Measurements from ENCODE around the gene SLC44A1.
"Not testable (repeated sequence)": the region's sequence is repeated elsewhere in the genome, so short reads cannot be mapped to it uniquely, and the experiment has no call there.

SLC44A1 gene

DNA sequence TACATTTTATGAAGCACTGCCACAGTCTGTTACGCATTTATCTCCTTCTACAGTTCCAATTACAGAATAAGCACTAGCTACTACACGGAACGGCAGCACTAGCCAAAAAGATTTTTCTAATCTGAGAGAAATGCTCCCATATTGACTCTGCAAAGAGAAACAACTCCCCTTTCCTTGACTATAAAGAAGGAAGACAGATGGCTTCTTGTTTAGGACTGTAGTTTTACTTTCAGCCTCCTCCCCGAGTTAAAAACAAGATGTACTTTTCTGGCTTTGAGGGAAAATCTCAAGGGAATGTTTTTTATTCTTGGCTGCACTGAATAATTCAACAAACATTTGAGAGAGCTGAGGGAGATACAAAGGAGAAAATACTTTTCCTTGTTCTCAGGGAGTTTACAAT is 1.9 kb upstream of the SLC44A1 start:
- no peak for DNase-seq (ENCODE audit: low read depth)

GRCh38 chr9:105243015-105243686 is 1.3 kb upstream of the SLC44A1 start:
- DNase-seq (ENCODE audit: low read depth) = no peak

DNA sequence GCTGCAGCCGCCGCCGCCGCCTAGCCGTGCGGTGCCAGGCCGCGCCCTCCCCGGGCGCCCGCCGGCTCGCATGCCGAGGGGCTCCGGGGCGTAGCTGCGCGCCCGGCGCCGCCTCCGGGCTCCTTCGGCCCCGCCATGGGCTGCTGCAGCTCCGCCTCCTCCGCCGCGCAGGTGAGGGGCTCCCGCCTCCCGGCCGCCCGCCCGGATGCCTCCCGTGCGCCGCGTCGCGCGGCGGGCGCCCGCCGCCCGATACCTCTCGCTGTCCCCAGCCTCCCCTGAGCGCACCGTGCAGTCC is 230 bp downstream of the SLC44A1 start:
- DNase-seq (ENCODE audit: low read depth) = no peak

GRCh38 chr9:105245029-105245890 is 809 bp downstream of the SLC44A1 start:
- peak; percentile 25 for DNase-seq (ENCODE audit: low read depth)

DNA sequence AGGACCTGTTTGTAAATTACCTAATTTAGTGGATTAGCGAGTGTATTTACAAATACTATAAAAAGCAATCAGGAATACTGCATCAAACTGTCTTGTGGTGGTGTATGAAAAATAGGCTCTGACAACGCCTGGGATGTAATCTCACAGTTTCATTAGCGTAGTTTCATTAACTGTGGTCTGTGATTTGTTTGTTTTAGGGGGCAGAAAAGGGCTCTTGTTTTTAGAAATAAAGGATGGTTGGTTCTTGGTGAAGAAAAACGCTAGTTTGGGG is 1.4 kb downstream of the SLC44A1 start:
- no peak for DNase-seq (ENCODE audit: low read depth)

DNA sequence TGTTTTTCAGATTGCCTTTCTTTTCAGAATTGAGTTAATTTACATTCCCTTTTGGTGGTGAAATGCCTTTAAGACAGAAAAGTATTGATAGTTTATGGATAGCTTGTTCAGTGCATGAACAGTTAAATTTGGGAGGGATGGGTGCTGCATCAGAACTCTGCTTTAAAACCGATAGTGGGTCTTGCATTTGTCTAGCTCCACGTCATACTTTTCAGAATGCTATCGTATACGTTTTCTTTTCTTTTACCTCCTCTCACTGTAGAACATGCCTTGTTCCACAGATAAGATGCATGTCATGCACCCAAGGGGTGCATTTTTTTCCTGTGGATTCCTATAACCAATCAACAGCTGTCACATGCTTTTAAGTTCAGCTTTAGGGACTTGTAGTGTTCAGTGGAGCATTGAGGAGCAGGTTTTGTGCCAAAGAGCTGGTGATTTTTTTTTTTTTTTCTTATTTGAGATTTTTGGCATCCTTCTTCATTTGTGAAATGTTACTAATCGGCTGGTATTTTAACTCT is 2.3 kb downstream of the SLC44A1 start:
- DNase-seq (ENCODE audit: low read depth) = no peak

DNA sequence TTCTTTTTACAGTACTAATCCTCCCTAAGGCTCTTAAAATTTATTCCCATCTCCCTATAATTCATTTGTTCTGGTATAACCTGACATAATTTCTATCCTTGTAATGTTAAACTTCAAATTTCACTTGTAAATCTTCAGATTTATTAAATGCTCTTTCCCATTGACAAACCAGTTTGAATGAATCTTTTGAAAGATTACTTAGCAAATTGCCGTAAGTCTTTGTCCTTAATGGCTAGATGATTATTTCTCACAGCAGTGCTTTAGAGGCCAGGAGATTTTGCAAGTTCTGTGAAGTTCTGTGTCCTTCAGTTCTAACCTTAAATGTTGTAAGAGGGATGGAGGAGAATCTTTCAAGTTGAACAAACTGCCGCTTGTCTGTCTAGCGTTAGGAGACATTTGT is 4.2 kb downstream of the SLC44A1 start:
- no peak for DNase-seq (ENCODE audit: low read depth)

- DNase-seq (ENCODE audit: low read depth) = no peak
Measured at GRCh38 chr9:105251133-105251532, 6.7 kb downstream of the SLC44A1 start.

DNA sequence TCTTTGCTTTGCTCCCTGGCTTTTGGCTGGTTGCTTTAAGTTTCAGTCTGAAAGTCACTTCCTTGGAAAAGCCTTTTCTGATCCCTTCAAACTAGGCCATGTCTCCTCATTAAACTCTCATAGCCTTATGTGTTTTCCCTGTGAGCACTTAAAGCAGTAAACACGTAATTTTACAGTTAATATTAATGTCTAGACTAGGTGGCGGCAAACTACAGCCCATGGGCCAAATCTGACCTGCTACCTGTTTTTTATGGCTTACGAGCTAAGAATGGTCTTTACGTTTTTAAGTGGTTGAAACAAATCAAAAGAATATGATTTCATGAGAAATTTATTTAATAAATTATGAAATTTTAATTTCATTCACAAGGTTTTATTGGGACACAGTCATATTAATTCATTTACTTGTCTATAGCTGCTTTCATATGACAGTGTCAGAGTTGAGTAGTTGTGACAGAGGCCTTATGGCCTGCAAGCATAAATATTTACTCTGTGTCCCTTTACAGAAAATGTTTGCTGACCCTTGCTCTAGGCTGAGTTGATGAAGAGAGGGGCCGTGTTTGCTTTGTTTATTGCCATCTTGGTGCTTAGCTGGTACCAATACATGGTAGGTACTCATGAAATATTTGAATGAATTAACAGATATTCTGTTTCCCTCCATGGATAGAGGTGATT is 7.4 kb downstream of the SLC44A1 start:
- no peak for DNase-seq (ENCODE audit: low read depth)

DNA sequence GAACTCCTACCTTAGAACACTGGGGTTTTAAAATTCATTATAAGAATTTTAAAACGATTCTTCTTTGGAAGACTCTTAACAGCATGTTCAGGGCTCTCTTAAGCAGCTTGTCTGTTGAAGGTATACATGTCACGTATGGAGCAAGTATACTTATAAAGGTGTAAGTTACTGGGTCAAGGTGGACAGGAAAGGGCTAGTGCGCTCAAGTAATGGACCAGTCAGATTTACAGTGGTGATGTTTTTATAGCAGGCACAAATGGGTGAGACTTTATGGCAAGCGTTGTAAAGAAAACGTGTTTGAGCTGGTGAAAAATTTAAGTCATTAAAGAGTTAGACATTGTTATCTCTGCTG is 7.9 kb downstream of the SLC44A1 start:
- DNase-seq (ENCODE audit: low read depth) = no peak

DNA sequence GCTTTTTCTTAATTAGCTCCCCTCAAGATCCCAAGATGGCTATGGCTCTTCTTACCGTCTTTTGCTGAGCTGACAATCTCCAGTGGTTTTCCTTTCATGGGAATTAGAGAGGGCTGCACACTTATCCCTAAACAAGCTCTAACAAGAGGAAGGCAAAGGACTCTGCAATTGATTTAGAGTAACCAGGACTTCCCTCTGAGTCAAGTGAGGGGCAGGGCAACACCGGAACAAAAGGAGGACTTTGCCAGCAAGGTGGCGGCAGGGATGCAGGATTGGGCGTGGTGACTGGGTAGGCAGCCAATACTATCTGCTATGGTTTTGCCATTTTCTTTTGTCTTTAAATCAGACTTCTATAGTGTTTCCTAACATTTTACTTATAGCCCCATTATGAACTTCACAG is 9.8 kb downstream of the SLC44A1 start:
- DNase-seq (ENCODE audit: low read depth) = no peak

DNA sequence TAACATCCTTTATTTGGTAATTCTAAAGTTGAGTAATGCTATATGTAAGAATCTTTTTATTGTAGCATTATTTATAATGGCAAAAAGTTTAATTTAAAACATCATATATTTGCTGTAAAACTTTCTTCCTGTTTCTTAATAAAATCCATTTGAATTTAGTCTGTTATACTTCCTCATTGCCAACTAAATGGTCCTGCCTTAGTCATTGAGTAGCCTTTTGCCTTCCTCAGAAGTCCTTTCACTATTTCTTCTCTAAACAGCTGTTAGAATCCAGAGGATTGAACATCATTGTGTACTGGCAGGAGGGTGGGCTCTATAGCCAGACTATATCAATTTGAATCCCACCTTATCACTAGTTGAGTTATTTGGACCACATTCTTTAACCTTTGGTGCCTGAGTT is 11.0 kb downstream of the SLC44A1 start:
- DNase-seq (ENCODE audit: low read depth) = no peak

GRCh38 chr9:105256569-105256968 is 12.1 kb downstream of the SLC44A1 start:
- not testable (repeated sequence) for DNase-seq (ENCODE audit: low read depth)

GRCh38 chr9:105257809-105258208 is 13.4 kb downstream of the SLC44A1 start:
- DNase-seq (ENCODE audit: low read depth) = no peak

DNA sequence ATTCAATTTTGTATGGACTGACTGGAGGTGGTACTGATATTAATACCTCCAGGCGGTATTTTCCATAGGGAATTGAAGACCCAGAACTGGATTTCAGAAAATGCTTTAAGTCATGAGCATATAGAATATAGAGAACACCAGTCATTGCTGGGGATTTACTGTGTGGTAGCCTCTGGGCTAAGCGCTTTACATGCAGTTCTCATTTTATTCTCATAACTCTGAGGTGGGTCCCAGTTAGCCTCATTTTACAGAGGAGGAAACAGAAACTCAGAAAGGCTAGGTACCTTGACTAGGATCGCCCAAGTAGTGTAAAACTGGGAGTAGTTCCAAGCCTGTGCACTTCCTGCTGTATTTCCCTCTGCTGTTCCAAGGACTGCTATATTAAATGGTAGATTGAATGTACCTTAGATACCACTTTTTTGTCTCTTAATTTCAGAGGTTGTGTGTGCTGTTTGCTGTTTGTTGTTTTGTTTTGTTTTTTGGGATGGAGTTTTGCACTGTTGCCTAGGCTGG is 13.8 kb downstream of the SLC44A1 start:
- DNase-seq (ENCODE audit: low read depth) = no peak

- no peak for DNase-seq (ENCODE audit: low read depth)
Measured at GRCh38 chr9:105259274-105259673, 14.8 kb downstream of the SLC44A1 start.

DNA sequence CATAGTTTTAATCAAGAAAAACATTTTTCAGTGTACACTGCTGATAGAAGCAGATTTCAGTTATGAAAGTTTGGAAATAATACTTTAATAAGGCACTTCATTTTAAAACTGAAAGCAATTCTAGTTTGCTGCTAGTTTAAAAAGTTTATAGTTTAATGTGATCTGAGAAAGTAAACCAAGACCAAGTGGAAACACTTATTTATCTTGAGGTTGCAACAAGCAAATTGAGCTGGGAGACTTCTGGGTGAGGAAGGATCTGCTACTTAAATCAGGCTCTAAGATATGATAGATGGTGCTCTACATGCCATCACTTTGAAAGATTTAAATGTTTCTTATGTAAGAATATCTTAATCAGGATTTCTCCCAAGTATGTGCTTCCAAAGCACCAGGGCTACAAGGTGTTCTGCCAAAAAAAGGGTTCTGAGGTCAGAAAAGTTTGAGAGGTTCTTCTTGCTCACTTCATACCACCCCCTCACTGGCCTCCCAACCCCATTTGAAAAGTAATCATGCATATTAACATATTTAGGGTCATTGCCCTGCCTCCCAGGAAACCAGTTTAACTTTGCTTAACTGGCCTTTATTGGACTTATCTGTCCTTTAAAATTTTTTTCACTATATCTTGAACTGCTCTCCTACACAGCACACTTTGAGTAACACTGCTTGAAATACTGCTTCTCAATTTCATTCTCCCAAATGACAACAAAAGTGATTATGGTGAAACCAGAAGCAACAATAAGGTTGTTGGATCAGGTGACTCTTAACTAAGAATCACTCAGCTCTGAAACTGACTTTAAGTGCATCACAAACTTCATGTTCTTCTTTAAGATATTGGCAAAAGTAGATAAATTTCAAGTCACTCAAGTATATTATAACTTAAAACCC is 15.5 kb downstream of the SLC44A1 start:
- no peak for DNase-seq (ENCODE audit: low read depth)

DNA sequence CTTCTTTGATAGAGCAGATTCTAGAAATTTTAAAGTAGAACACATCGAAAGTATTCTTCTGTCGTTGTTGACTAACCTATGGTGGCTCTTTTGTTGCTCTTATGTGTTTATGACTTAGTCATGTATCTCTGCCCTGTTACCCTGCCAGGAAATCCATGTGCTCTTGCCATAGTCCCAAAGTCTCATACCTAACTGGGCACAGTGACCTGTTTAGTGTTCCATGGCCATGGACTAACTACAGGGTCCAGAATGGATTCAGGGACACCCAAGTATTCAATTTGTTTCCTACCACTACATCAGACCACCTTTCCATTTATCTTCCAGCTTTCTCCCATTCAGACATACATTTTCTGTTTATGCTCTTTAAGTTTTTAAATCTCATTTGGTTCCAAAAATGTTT is 18.0 kb downstream of the SLC44A1 start:
- DNase-seq (ENCODE audit: low read depth) = no peak

- DNase-seq (ENCODE audit: low read depth) = no peak
Measured at GRCh38 chr9:105264380-105264779, 19.9 kb downstream of the SLC44A1 start.

DNA sequence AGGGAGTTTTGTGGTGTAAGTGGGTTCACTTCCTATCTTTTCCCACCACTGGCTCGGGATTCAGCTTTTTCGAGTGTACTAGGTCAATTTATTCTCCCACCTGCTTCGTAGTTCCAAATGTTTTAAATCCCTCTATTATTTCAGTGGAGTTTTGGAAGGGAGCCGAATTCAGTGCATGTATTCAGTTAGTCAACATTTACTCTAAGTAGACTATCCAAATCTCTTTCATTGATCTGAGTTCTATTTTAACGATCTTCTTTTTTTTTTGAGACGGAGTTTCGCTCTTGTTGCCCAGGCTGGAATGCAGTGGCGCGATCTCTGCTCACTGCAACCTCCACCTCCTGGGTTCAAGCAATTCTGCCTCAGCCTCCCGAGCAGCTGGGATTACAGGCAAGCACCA is 23.8 kb downstream of the SLC44A1 start:
- DNase-seq (ENCODE audit: low read depth) = not testable (repeated sequence)

- no peak for DNase-seq (ENCODE audit: low read depth)
Measured at GRCh38 chr9:105269593-105269992, 25.1 kb downstream of the SLC44A1 start.

- no peak for DNase-seq (ENCODE audit: low read depth)
Measured at GRCh38 chr9:105270711-105271110, 26.3 kb downstream of the SLC44A1 start.
